CD14-positive monocyte (primary cell): ENCODE data around the gene RAC2. TPM values are rescaled to one million over a fixed set of nuclear protein-coding genes. Genes with fewer than 3 reads are reported as not detected.
A peak's percentile ranks its signal among the peaks of the same experiment; 100 is the strongest.

Experiments
- DNase-seq, 3 donors: peaks; one replicate each; pipeline ENCODE4 v3.0.0-alpha.2; 2011 to 2022
- H2AFZ ChIP-seq: 2 replicates; pipeline ENCODE4 v1.6.0; 2012; ENCODE audit warnings: mild to moderate bottlenecking, low read depth, low read length, inconsistent platforms; ENCODE audit not compliant: insufficient read depth, poor library complexity, severe bottlenecking
- H3K27ac ChIP-seq, 2 donors: 1 replicate in 1 of 2; 2 replicates in 1 of 2; pipeline ENCODE4 v1.5.1; 2012 to 2013; ENCODE audit warnings: low read length in 2 of 2, control low read depth in 1 of 2, inconsistent platforms in 1 of 2, low read depth in 1 of 2, mild to moderate bottlenecking in 1 of 2
- H3K27me3 ChIP-seq, 2 donors: one replicate each; pipeline versions ENCODE4 v1.6.0 to v1.6.1; 2011 to 2013; ENCODE audit warnings: low read length in 2 of 2; ENCODE audit not compliant: control insufficient read depth in 2 of 2, insufficient read depth in 2 of 2
- H3K36me3 ChIP-seq, 2 donors: replicated peaks in 1 of 2; 1 replicate in 1 of 2; 2 replicates in 1 of 2; pipeline versions ENCODE4 v1.5.1 to v1.6.1; 2012 to 2013; ENCODE audit warnings: low read length in 2 of 2, control low read depth in 1 of 2, inconsistent platforms in 1 of 2, mild to moderate bottlenecking in 1 of 2; ENCODE audit not compliant: insufficient read depth in 2 of 2, control insufficient read depth in 1 of 2
- H3K4me1 ChIP-seq, 2 donors: 1 replicate in 1 of 2; 2 replicates in 1 of 2; pipeline versions ENCODE4 v1.5.1 to v1.6.1; 2012 to 2013; ENCODE audit warnings: low read length in 2 of 2, control low read depth in 1 of 2, inconsistent platforms in 1 of 2, mild to moderate bottlenecking in 1 of 2, moderate library complexity in 1 of 2; ENCODE audit not compliant: insufficient read depth in 2 of 2, control insufficient read depth in 1 of 2
- H3K4me2 ChIP-seq: replicated peaks from 2 replicates; pipeline ENCODE3; 2012; ENCODE audit warnings: low read length, moderate library complexity, mild to moderate bottlenecking; ENCODE audit not compliant: poor library complexity, severe bottlenecking; ENCODE audit errors: extremely low read depth
- H3K4me3 ChIP-seq, 3 experiments: fragments of 200-600 bp in 1 of 3; sonication (generic) in 1 of 3; replicated peaks in 1 of 3; 1 replicate in 2 of 3; 2 replicates in 1 of 3; pipeline ENCODE4 v1.5.1; 2011 to 2013; ENCODE audit warnings: low read length in 3 of 3, mild to moderate bottlenecking in 3 of 3, control low read depth in 2 of 3, low read depth in 2 of 3, inconsistent platforms in 1 of 3, moderate library complexity in 1 of 3
- H3K79me2 ChIP-seq: 2 replicates; pipeline ENCODE4 v1.6.0; 2012; ENCODE audit warnings: mild to moderate bottlenecking, control low read depth, inconsistent platforms, low read length, moderate library complexity; ENCODE audit not compliant: insufficient read depth
- H3K9ac ChIP-seq: 2 replicates; pipeline ENCODE4 v1.6.0; 2017; ENCODE audit warnings: low read length, mild to moderate bottlenecking; ENCODE audit not compliant: insufficient read depth, poor library complexity, severe bottlenecking
- H3K9me3 ChIP-seq, 2 donors: replicated peaks in 1 of 2; 1 replicate in 1 of 2; 2 replicates in 1 of 2; pipeline versions ENCODE4 v1.5.1 to v1.6.1; 2012 to 2013; ENCODE audit warnings: low read length in 2 of 2, control low read depth in 1 of 2; ENCODE audit not compliant: control insufficient read depth in 1 of 2, insufficient read depth in 1 of 2
- H4K20me1 ChIP-seq: 2 replicates; pipeline ENCODE4 v1.6.0; 2012; ENCODE audit warnings: mild to moderate bottlenecking, low read length, control low read depth, moderate library complexity; ENCODE audit not compliant: insufficient read depth
- H3K27ac Mint-ChIP-seq, 7 donors: one replicate each; pipeline ENCODE4 v1.8.0; 2020; ENCODE audit warnings: mild to moderate bottlenecking in 7 of 7, mixed read lengths in 7 of 7, moderate library complexity in 6 of 7, inconsistent platforms in 2 of 7
- H3K27me3 Mint-ChIP-seq, 3 donors: one replicate each; pipeline ENCODE4 v1.8.0; 2021 to 2022; ENCODE audit warnings: low read depth in 3 of 3, mild to moderate bottlenecking in 3 of 3, mixed read lengths in 3 of 3, moderate library complexity in 3 of 3, inconsistent platforms in 1 of 3
- H3K36me3 Mint-ChIP-seq, 2 donors: one replicate each; pipeline ENCODE4 v1.8.0; 2020; ENCODE audit warnings: mixed read lengths in 2 of 2, inconsistent platforms in 1 of 2, mild to moderate bottlenecking in 1 of 2
- H3K4me1 Mint-ChIP-seq: one replicate; pipeline ENCODE4 v1.8.0; 2020; ENCODE audit warnings: mild to moderate bottlenecking, mixed read lengths
- H3K4me3 Mint-ChIP-seq, 2 donors: one replicate each; pipeline ENCODE4 v1.8.0; 2020; ENCODE audit warnings: mild to moderate bottlenecking in 2 of 2, mixed read lengths in 2 of 2, moderate library complexity in 1 of 2
- H3K9me3 Mint-ChIP-seq, 7 donors: one replicate each; pipeline ENCODE4 v1.8.0; 2020 to 2022; ENCODE audit warnings: mixed read lengths in 7 of 7, mild to moderate bottlenecking in 6 of 7, moderate library complexity in 6 of 7, inconsistent platforms in 2 of 7
- WGBS: methylation state at CpG from one replicate; pipeline ENCODE4 v1.1.5; 2013; ENCODE audit warnings: missing lambda C conversion rate; ENCODE audit not compliant: insufficient coverage; 5-methylcytosine and 5-hydroxymethylcytosine counted together
- intact Hi-C, 2 donors: fragments of 100-400 bp; cut with micrococcal nuclease; formaldehyde crosslinking; loops; one replicate each; pipeline versions ENCODE4 v1.15.0 to v1.15.1; 2023
- polyA plus RNA-seq, 3 donors: library from polyadenylated mRNA; depleted of rRNA in 1 of 3; unstranded in 2 of 3; stranded (reverse) in 1 of 3; fragments of 300-500 nt in 2 of 3; fragments of >200 nt in 1 of 3; fragmentation: Illumina TruSeq in 2 of 3; gene quantifications; 1 replicate in 2 of 3; 2 replicates in 1 of 3; pipeline ENCODE4 v1.2.3, GENCODE V29; 2012 to 2021
- TF ChIP-seq, protein P1 (sequence below): fragments of 200-600 bp; IDR thresholded peaks from one replicate; pipeline ENCODE4 v1.8.0; 2022; ENCODE audit warnings: antibody characterized with exemption, mild to moderate bottlenecking

RAC2 gene
- polyA plus RNA-seq, 3 donors: 360 to 529 (median 526) TPM

DNA sequence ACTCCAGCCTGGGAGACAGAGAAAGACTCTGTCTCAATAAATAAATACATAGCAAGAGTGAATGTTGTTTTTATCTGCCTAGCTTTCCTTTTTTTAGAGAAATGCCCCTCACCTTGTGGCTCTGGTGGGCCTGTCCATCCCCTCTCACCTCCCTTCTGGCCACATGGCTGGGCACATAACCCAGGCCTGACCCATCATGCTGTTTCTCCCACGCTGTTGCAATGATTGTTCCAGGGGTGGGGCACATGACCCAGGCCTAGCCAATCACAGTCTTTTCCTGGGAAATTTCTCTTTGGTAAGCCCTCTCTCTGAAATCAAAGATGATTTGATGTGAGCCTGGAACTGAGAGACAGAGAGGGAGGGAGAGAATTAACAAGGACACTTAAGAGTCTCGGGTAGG, 32.7 kb upstream of the RAC2 start:
- Mint-ChIP-seq H3K27ac (peak overlapping the region in 5 of 7 donors; percentile 15 to 75 (median 53)), H3K4me3 (no peak overlapping the region), H3K4me1 (peaks cover 86% of the 10 kb centered on the region), H3K27me3 (peaks cover 0 to 3% (median 0%) of the 10 kb centered on the region in 3 donors), H3K9me3 (peaks cover 0 to 2% (median 0%) of the 10 kb centered on the region in 7 donors), H3K36me3 (peaks cover 0 to 3% of the 10 kb centered on the region in 2 donors)
- Histone ChIP-seq H3K9ac (no peak overlapping the region), H3K79me2 (no peaks in the 10 kb centered on the region), H2AFZ (no peak overlapping the region), H3K36me3 (no peaks in the 10 kb centered on the region), H3K4me3 (no peak overlapping the region), H3K4me2 (no peak overlapping the region), H3K27ac (no peak overlapping the region), H3K9me3 (no peaks in the 10 kb centered on the region), H4K20me1 (no peaks in the 10 kb centered on the region), H3K27me3 (no peaks in the 10 kb centered on the region), H3K4me1 (peaks cover 79 to 88% of the 10 kb centered on the region in 2 donors)
- intact Hi-C loops: no loop called here
- peak in 2 of 3 donors; percentile 59 to 69 for DNase-seq
- WGBS: 18% methylated on average over 1 of the region's 2 CpGs
- TF ChIP-seq, protein P1, sequence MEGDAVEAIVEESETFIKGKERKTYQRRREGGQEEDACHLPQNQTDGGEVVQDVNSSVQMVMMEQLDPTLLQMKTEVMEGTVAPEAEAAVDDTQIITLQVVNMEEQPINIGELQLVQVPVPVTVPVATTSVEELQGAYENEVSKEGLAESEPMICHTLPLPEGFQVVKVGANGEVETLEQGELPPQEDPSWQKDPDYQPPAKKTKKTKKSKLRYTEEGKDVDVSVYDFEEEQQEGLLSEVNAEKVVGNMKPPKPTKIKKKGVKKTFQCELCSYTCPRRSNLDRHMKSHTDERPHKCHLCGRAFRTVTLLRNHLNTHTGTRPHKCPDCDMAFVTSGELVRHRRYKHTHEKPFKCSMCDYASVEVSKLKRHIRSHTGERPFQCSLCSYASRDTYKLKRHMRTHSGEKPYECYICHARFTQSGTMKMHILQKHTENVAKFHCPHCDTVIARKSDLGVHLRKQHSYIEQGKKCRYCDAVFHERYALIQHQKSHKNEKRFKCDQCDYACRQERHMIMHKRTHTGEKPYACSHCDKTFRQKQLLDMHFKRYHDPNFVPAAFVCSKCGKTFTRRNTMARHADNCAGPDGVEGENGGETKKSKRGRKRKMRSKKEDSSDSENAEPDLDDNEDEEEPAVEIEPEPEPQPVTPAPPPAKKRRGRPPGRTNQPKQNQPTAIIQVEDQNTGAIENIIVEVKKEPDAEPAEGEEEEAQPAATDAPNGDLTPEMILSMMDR: no peak

GRCh38 chr22:37275622-37276021, 31.6 kb upstream of the RAC2 start:
- intact Hi-C loops: no loop called here
- TF ChIP-seq, protein P1: no peak
- Mint-ChIP-seq H3K27me3 (peaks cover 0 to 4% (median 0%) of the 10 kb centered on the region in 3 donors), H3K9me3 (peaks cover 0 to 4% (median 0%) of the 10 kb centered on the region in 7 donors), H3K27ac (peak overlapping the region in 5 of 7 donors; percentile 7 to 83 (median 60)), H3K4me1 (peaks cover 88% of the 10 kb centered on the region), H3K4me3 (no peak overlapping the region), H3K36me3 (peaks cover 0 to 3% of the 10 kb centered on the region in 2 donors)
- Histone ChIP-seq H3K4me3 (no peak overlapping the region), H3K79me2 (no peaks in the 10 kb centered on the region), H3K27me3 (no peaks in the 10 kb centered on the region), H2AFZ (no peak overlapping the region), H4K20me1 (no peaks in the 10 kb centered on the region), H3K4me1 (peaks cover 87 to 92% of the 10 kb centered on the region in 2 donors), H3K4me2 (no peak overlapping the region), H3K9ac (no peak overlapping the region), H3K27ac (peak overlapping the region in 1 of 2 donors; percentile 53), H3K9me3 (no peaks in the 10 kb centered on the region), H3K36me3 (no peaks in the 10 kb centered on the region)
- no peak for DNase-seq
- 88% methylated on average over 4 of the region's 5 CpGs for WGBS
